Transverse colon (tissue), 3 donors: ENCODE data around the gene HOXC9.

ENCODE experiments used
- CTCF ChIP-seq, 5 experiments: fragments of 200-600 bp in 3 of 5; fragments of 450-650 bp in 2 of 5; sonication (generic) in 3 of 5; IDR thresholded peaks; 1 replicate in 2 of 5; 2 replicates in 3 of 5; pipeline ENCODE4 v1.5.1; 2016 to 2017; ENCODE audit warnings: antibody characterized with exemption in 5 of 5, inconsistent platforms in 3 of 5, mild to moderate bottlenecking in 2 of 5, moderate library complexity in 1 of 5
- POLR2A ChIP-seq: fragments of 450-650 bp; IDR thresholded peaks from one replicate; pipeline ENCODE4 v1.6.1; 2016; ENCODE audit warnings: antibody characterized with exemption, mild to moderate bottlenecking, moderate library complexity

- TF ChIP-seq CTCF (IDR thresholded peaks at IDR 0.05) (peak in 4 of 5 experiments; percentile 24 to 26 (median 25)), POLR2A (no peak)
Observed at GRCh38 chr12:53989227-53990113, 10.5 kb upstream of the HOXC9 start.
